Astrocyte of the cerebellum (primary cell): Measurements from ENCODE around the gene TMEM131.

ENCODE experiments used
- DNase-seq: peaks from one replicate; pipeline ENCODE4 v3.0.0-alpha.2; 2011; ENCODE audit warnings: low read depth
- H3K4me3 ChIP-seq: 2 replicates; pipeline ENCODE4 v1.5.1; 2011; ENCODE audit warnings: mild to moderate bottlenecking, low read depth, low read length, moderate library complexity
- CTCF ChIP-seq: IDR thresholded peaks from 2 replicates; pipeline ENCODE4 v1.5.1; 2012; ENCODE audit warnings: low read length, low read depth, moderate library complexity, mild to moderate bottlenecking; ENCODE audit errors: missing control alignments
- in situ Hi-C: cut with HindIII; loops from 2 replicates; pipeline ENCODE4 v1.10.0; 2017; ENCODE audit warnings: low sequenced_read_pairs

Gene TMEM131

GRCh38 chr2:97969081-97970067 is 26.4 kb downstream of the TMEM131 start:
- no peak for TF ChIP-seq CTCF
- no peak for DNase-seq
- H3K4me3 ChIP-seq, result no peak overlapping the region
- in situ Hi-C loops, result no loop called here

GRCh38 chr2:97967931-97968627 is 27.7 kb downstream of the TMEM131 start:
- no peak for DNase-seq
- H3K4me3 ChIP-seq, result no peak overlapping the region
- in situ Hi-C loops, result no loop called here
- TF ChIP-seq CTCF, result no peak

GRCh38 chr2:97967216-97967592 is 28.5 kb downstream of the TMEM131 start:
- in situ Hi-C loops, result no loop called here
- no peak for TF ChIP-seq CTCF
- no peak overlapping the region for H3K4me3 ChIP-seq
- DNase-seq, result no peak

GRCh38 chr2:97966545-97967215 is 29.1 kb downstream of the TMEM131 start:
- no peak overlapping the region for H3K4me3 ChIP-seq
- in situ Hi-C loops, result no loop called here
- no peak for DNase-seq
- no peak for TF ChIP-seq CTCF

GRCh38 chr2:97965116-97965515 is 30.6 kb downstream of the TMEM131 start:
- in situ Hi-C loops, result no loop called here
- DNase-seq, result no peak
- no peak for TF ChIP-seq CTCF
- no peak overlapping the region for H3K4me3 ChIP-seq

GRCh38 chr2:97963880-97964279 is 31.9 kb downstream of the TMEM131 start:
- no peak for DNase-seq
- TF ChIP-seq CTCF, result no peak
- in situ Hi-C loops, result no loop called here
- no peak overlapping the region for H3K4me3 ChIP-seq
